Measurements from ENCODE around the gene SCYGR2. TPM values are rescaled to one million over a fixed set of nuclear protein-coding genes. Genes with fewer than 3 reads are reported as not detected.

SCYGR2 gene
- total RNA-seq, 1 donor from 2014 or later, result not detected

- no peak for DNase-seq (ENCODE audit: low spot score)
- Mint-ChIP-seq H3K4me3 (no peak overlapping the region), H3K9me3 (peaks cover 6% of the 10 kb centered on the region), H3K27ac (no peak overlapping the region), H3K4me1 (ENCODE audit: low read depth) (peaks cover 13% of the 10 kb centered on the region), H3K27me3 (ENCODE audit: insufficient read depth) (peaks cover 5% of the 10 kb centered on the region), H3K36me3 (ENCODE audit: low read depth) (no peaks in the 10 kb centered on the region)
- intact Hi-C loops (cut with micrococcal nuclease), result no loop called here
These were observed 5.9 kb upstream of the SCYGR2 start for GRCh38 chr2:227592694-227593387.

DNA sequence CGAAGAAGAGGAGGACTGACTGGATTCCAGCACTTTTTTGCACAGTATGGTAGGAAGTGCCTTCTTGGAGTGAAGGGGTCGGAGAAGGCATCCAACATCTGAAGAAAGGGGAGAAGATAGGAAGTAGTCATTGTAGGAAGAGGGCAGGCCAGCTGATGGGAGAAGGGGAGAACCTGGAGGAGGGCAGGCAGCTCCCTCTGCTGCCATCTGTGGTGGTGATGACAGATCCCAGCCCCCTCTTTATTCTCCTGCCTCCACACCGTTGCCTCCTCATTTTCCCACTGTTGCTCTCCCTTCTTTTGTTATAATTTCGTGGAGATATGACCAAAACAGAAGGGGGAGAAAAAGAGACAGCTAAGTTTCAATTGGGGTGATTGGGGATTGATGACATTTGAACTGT lies 2.9 kb upstream of the SCYGR2 start:
- no peak for DNase-seq (ENCODE audit: low spot score)
- Mint-ChIP-seq H3K36me3 (ENCODE audit: low read depth) (no peaks in the 10 kb centered on the region), H3K27me3 (ENCODE audit: insufficient read depth) (peaks cover 4% of the 10 kb centered on the region), H3K4me1 (ENCODE audit: low read depth) (peaks cover 13% of the 10 kb centered on the region), H3K27ac (no peak overlapping the region), H3K4me3 (no peak overlapping the region), H3K9me3 (no peaks in the 10 kb centered on the region)
- intact Hi-C loops (cut with micrococcal nuclease), result no loop called here

- no peaks in the 10 kb centered on the region for H3K9me3 Mint-ChIP-seq
- no peak for DNase-seq (ENCODE audit: low spot score)
- no peaks in the 10 kb centered on the region for H3K36me3 Mint-ChIP-seq (ENCODE audit: low read depth)
- H3K4me3 Mint-ChIP-seq, result no peak overlapping the region
- H3K27me3 Mint-ChIP-seq (ENCODE audit: insufficient read depth), result peaks cover 5% of the 10 kb centered on the region
- intact Hi-C loops (cut with micrococcal nuclease), result no loop called here
- no peak overlapping the region for H3K27ac Mint-ChIP-seq
- H3K4me1 Mint-ChIP-seq (ENCODE audit: low read depth), result peaks cover 13% of the 10 kb centered on the region
These were observed 1.7 kb upstream of the SCYGR2 start for GRCh38 chr2:227597036-227597435.

GRCh38 chr2:227597998-227598397 lies 695 bp upstream of the SCYGR2 start:
- H3K27ac Mint-ChIP-seq, result no peak overlapping the region
- no peak for DNase-seq (ENCODE audit: low spot score)
- H3K9me3 Mint-ChIP-seq, result no peaks in the 10 kb centered on the region
- H3K36me3 Mint-ChIP-seq (ENCODE audit: low read depth), result no peaks in the 10 kb centered on the region
- peaks cover 8% of the 10 kb centered on the region for H3K27me3 Mint-ChIP-seq (ENCODE audit: insufficient read depth)
- H3K4me3 Mint-ChIP-seq, result no peak overlapping the region
- peaks cover 5% of the 10 kb centered on the region for H3K4me1 Mint-ChIP-seq (ENCODE audit: low read depth)
- intact Hi-C loops (cut with micrococcal nuclease), result no loop called here

DNA sequence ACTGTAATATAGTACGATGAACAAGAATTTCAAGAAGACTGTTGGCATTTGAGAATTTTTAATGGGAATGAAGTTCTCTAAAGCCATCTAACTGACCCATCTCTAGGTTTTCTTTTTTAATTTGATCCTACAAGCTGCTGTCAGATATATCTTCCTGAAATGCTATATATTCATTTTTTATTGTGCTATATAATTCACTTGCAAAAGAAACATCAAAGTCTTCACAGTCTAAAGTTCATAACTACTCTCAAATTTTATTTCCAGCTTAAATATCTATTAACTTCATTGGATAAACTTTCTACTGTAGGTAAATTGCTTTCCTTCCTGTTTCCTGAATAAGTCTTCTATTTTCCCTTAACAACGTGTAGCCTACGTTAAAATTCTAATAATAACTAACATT lies 3.7 kb downstream of the SCYGR2 start:
- H3K4me3 Mint-ChIP-seq, result no peak overlapping the region
- intact Hi-C loops (cut with micrococcal nuclease), result no loop called here
- H3K36me3 Mint-ChIP-seq (ENCODE audit: low read depth), result no peaks in the 10 kb centered on the region

DNA sequence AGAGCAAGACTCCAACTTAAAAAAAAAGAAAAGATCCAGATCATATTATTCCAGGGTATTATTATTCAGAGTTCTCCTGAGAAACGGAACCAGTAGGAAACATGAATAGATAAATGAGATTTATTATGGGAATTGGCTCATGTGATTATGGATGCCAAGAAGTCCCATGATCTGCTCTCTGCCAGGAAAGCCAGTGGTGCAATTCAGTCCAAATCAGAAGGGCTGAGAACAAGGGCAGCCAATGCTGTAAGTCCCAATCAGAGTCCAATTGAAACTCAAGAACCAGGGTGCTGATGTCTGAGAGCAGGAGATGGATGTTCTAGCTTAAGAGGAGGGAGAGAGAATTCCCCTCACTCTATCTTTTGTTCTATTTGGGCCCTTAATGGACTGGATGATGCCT lies 7.8 kb downstream of the SCYGR2 start:
- peaks cover 28% of the 10 kb centered on the region for H3K27me3 Mint-ChIP-seq (ENCODE audit: insufficient read depth)
- no peaks in the 10 kb centered on the region for H3K36me3 Mint-ChIP-seq (ENCODE audit: low read depth)
- H3K4me3 Mint-ChIP-seq, result no peak overlapping the region
- DNase-seq (ENCODE audit: low spot score), result no peak
- intact Hi-C loops (cut with micrococcal nuclease), result no loop called here
- H3K4me1 Mint-ChIP-seq (ENCODE audit: low read depth), result no peaks in the 10 kb centered on the region
- no peaks in the 10 kb centered on the region for H3K9me3 Mint-ChIP-seq
- H3K27ac Mint-ChIP-seq, result no peak overlapping the region

More for the DNA sequence above, 3.7 kb downstream of the SCYGR2 start:
- Mint-ChIP-seq H3K27ac (no peak overlapping the region), H3K27me3 (ENCODE audit: insufficient read depth) (peaks cover 9% of the 10 kb centered on the region), H3K9me3 (no peaks in the 10 kb centered on the region), H3K4me1 (ENCODE audit: low read depth) (no peaks in the 10 kb centered on the region)
- no peak for DNase-seq (ENCODE audit: low spot score)

DNA sequence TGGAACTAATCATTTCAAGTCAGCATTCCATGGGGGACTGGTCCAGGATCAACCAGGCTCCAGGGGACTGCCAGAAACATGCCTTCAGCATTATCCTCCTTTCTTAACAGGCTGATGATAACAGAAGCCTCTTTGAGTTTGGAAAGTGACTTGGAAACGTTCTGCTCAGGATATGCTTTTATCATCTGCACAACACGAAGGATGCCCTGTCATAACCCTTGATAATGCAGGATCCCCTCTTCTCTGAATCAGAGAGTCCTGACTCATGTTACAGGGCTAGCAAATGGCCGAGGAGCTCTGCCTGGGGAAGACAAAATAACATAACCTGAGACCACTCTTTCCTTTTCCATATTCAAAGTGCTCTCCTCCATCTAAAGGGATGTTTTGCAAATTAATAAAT lies 9.2 kb downstream of the SCYGR2 start:
- peaks cover 33% of the 10 kb centered on the region for H3K27me3 Mint-ChIP-seq (ENCODE audit: insufficient read depth)
- no peak overlapping the region for H3K4me3 Mint-ChIP-seq
- H3K9me3 Mint-ChIP-seq, result no peaks in the 10 kb centered on the region
- H3K4me1 Mint-ChIP-seq (ENCODE audit: low read depth), result no peaks in the 10 kb centered on the region
- no peak for DNase-seq (ENCODE audit: low spot score)
- H3K27ac Mint-ChIP-seq, result no peak overlapping the region
- H3K36me3 Mint-ChIP-seq (ENCODE audit: low read depth), result no peaks in the 10 kb centered on the region
- intact Hi-C loops (cut with micrococcal nuclease), result no loop called here

- peaks cover 30% of the 10 kb centered on the region for H3K27me3 Mint-ChIP-seq (ENCODE audit: insufficient read depth)
- intact Hi-C loops (cut with micrococcal nuclease), result no loop called here
- no peaks in the 10 kb centered on the region for H3K36me3 Mint-ChIP-seq (ENCODE audit: low read depth)
- H3K9me3 Mint-ChIP-seq, result no peaks in the 10 kb centered on the region
- DNase-seq (ENCODE audit: low spot score), result no peak
- no peak overlapping the region for H3K4me3 Mint-ChIP-seq
- no peaks in the 10 kb centered on the region for H3K4me1 Mint-ChIP-seq (ENCODE audit: low read depth)
- H3K27ac Mint-ChIP-seq, result no peak overlapping the region
These were observed 10.1 kb downstream of the SCYGR2 start for GRCh38 chr2:227608561-227609338.

- no peaks in the 10 kb centered on the region for H3K9me3 Mint-ChIP-seq
- no peak overlapping the region for H3K4me3 Mint-ChIP-seq
- DNase-seq (ENCODE audit: low spot score), result no peak
- H3K36me3 Mint-ChIP-seq (ENCODE audit: low read depth), result no peaks in the 10 kb centered on the region
- no peaks in the 10 kb centered on the region for H3K4me1 Mint-ChIP-seq (ENCODE audit: low read depth)
- no peak overlapping the region for H3K27ac Mint-ChIP-seq
- intact Hi-C loops (cut with micrococcal nuclease), result no loop called here
- peaks cover 32% of the 10 kb centered on the region for H3K27me3 Mint-ChIP-seq (ENCODE audit: insufficient read depth)
These were observed 11.4 kb downstream of the SCYGR2 start for GRCh38 chr2:227610123-227610522.

- Mint-ChIP-seq H3K27me3 (ENCODE audit: insufficient read depth) (peaks cover 31% of the 10 kb centered on the region), H3K9me3 (no peaks in the 10 kb centered on the region), H3K27ac (no peak overlapping the region), H3K4me3 (no peak overlapping the region), H3K4me1 (ENCODE audit: low read depth) (no peaks in the 10 kb centered on the region), H3K36me3 (ENCODE audit: low read depth) (no peaks in the 10 kb centered on the region)
- intact Hi-C loops (cut with micrococcal nuclease), result no loop called here
- DNase-seq (ENCODE audit: low spot score), result no peak
These were observed 14.0 kb downstream of the SCYGR2 start for GRCh38 chr2:227612546-227613271.

DNA sequence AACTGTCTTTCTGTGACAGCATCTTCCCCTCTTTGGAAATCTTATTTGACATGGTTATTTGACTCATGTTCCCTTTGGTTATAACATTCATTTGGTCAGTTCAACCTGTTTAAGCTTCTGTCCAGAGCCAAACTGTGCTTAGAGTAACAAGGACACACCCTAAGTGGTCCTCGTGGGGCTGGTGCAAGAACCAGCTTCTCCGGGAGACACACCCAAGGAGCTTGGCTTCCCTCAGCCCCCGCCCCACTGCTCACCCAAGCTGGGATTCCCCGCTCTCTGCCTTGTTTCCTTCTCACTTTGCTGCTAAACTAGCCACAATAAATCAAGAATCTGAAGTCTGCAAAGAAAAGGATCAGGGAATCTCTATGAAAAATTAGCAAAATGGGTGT lies 14.6 kb downstream of the SCYGR2 start:
- no peak for DNase-seq (ENCODE audit: low spot score)
- Mint-ChIP-seq H3K27me3 (ENCODE audit: insufficient read depth) (peaks cover 31% of the 10 kb centered on the region), H3K4me3 (no peak overlapping the region), H3K36me3 (ENCODE audit: low read depth) (no peaks in the 10 kb centered on the region), H3K27ac (no peak overlapping the region), H3K4me1 (ENCODE audit: low read depth) (no peaks in the 10 kb centered on the region), H3K9me3 (no peaks in the 10 kb centered on the region)
- intact Hi-C loops (cut with micrococcal nuclease), result no loop called here

DNA sequence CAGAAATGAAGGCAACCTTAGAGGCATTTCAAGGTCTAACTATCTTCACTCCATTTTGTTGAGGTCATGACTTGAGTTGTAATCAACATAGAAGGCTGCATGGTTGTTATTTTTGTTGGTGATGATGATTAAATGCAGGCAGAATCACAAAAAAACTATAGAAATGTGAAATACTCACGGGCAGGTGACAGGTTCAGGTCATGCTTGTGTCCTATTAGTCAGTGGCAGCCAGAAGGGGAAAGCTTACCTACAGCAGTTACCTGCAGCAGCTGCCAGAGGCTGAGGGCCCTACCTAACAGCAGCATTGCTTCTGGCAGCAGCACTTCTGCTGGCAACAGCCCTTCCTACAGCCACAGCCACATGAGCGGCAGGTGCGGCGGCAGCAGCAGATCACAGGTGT lies 15.6 kb downstream of the SCYGR2 start:
- Mint-ChIP-seq H3K9me3 (no peaks in the 10 kb centered on the region), H3K27ac (no peak overlapping the region), H3K4me3 (no peak overlapping the region), H3K4me1 (ENCODE audit: low read depth) (no peaks in the 10 kb centered on the region), H3K36me3 (ENCODE audit: low read depth) (no peaks in the 10 kb centered on the region), H3K27me3 (ENCODE audit: insufficient read depth) (peaks cover 28% of the 10 kb centered on the region)
- no peak for DNase-seq (ENCODE audit: low spot score)
- intact Hi-C loops (cut with micrococcal nuclease), result no loop called here

GRCh38 chr2:227614740-227615139 lies 16.0 kb downstream of the SCYGR2 start, which contains the start of gene SCYGR3:
Gene SCYGR3, minus strand, starts transcription at chr2:227614840. Its CDS starts 0 bp downstream, at chr2:227614840.
- peaks cover 28% of the 10 kb centered on the region for H3K27me3 Mint-ChIP-seq (ENCODE audit: insufficient read depth)
- H3K9me3 Mint-ChIP-seq, result no peaks in the 10 kb centered on the region
- DNase-seq (ENCODE audit: low spot score), result no peak
- H3K4me3 Mint-ChIP-seq, result no peak within 1 kb of the TSS
- no peak within 1 kb of the TSS for H3K27ac Mint-ChIP-seq
- H3K4me1 Mint-ChIP-seq (ENCODE audit: low read depth), result no peaks in the 10 kb centered on the region
- intact Hi-C loops (cut with micrococcal nuclease), result no loop called here
- no peaks in the 10 kb centered on the region for H3K36me3 Mint-ChIP-seq (ENCODE audit: low read depth)
